SK-N-SH treated with all-trans-retinoic acid at 6 μM for 48 hours (cell line): ENCODE data around the gene HEATR5B.

Experiments used
- BACH2 ChIP-seq: fragments of 250-450 bp; sonication (Bioruptor Pico); IDR thresholded peaks from 2 replicates; pipeline ENCODE4 v1.9.0; 2021; ENCODE audit warnings: mild to moderate bottlenecking, borderline replicate concordance
- ESRRG ChIP-seq: fragments of 250-450 bp; sonication (Bioruptor Pico); IDR thresholded peaks from 2 replicates; pipeline ENCODE4 v1.6.1; 2021; ENCODE audit warnings: mild to moderate bottlenecking
- ZC3H10 ChIP-seq: fragments of 250-450 bp; sonication (Bioruptor Pico); IDR thresholded peaks from 2 replicates; pipeline ENCODE4 v1.5.1; 2021; ENCODE audit warnings: mild to moderate bottlenecking, moderate library complexity
- ZFP3 ChIP-seq: fragments of 250-450 bp; sonication (Bioruptor Pico); IDR thresholded peaks from 2 replicates; pipeline ENCODE4 v1.5.0; 2020; ENCODE audit warnings: mild to moderate bottlenecking, moderate library complexity
- ZNF70 ChIP-seq: fragments of 450-650 bp; formaldehyde crosslinking; IDR thresholded peaks from 2 replicates; pipeline ENCODE4 v1.5.0; 2020; ENCODE audit warnings: mild to moderate bottlenecking, moderate library complexity
- TF ChIP-seq, protein P1 (sequence below): fragments of 250-450 bp; sonication (Bioruptor Pico); IDR thresholded peaks from 2 replicates; pipeline ENCODE4 v1.8.0; 2021; ENCODE audit warnings: low read depth, mild to moderate bottlenecking, moderate library complexity, borderline replicate concordance
- TF ChIP-seq, protein P2 (sequence below): fragments of 250-450 bp; sonication (Bioruptor Pico); IDR thresholded peaks from 2 replicates; pipeline ENCODE4 v1.5.1; 2020; ENCODE audit warnings: low read depth, mild to moderate bottlenecking, moderate library complexity

DNA sequence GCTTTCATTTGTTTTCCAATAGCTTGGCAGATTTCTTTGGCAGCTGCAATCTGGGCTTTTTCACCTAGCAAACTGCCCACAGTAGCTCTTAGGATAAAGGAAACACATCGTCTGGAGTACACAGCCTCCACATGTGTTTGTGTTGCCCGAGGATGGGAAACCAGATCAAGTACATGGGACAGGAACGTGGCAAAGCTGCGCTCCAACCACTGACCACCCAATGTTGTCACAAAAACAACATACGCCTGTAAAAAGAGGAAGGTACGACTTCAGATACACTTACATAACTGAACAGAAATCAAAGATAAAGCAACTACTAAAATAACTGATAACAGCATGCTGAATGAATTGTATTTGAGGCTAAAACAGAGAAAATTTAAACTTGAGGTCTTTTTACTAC is 15.5 kb downstream of the HEATR5B start:
- no peak for TF ChIP-seq ZC3H10 (CRISPR knock-in tag)
- TF ChIP-seq, protein P1, sequence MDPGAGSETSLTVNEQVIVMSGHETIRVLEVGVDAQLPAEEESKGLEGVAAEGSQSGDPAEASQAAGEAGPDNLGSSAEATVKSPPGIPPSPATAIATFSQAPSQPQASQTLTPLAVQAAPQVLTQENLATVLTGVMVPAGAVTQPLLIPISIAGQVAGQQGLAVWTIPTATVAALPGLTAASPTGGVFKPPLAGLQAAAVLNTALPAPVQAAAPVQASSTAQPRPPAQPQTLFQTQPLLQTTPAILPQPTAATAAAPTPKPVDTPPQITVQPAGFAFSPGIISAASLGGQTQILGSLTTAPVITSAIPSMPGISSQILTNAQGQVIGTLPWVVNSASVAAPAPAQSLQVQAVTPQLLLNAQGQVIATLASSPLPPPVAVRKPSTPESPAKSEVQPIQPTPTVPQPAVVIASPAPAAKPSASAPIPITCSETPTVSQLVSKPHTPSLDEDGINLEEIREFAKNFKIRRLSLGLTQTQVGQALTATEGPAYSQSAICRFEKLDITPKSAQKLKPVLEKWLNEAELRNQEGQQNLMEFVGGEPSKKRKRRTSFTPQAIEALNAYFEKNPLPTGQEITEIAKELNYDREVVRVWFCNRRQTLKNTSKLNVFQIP (CRISPR knock-in tag) = no peak
- TF ChIP-seq ESRRG (CRISPR knock-in tag) = no peak
- no peak for TF ChIP-seq BACH2 (CRISPR knock-in tag)
- TF ChIP-seq ZFP3 (CRISPR knock-in tag) = no peak
- TF ChIP-seq ZNF70 (CRISPR knock-in tag) = no peak
- TF ChIP-seq, protein P2, sequence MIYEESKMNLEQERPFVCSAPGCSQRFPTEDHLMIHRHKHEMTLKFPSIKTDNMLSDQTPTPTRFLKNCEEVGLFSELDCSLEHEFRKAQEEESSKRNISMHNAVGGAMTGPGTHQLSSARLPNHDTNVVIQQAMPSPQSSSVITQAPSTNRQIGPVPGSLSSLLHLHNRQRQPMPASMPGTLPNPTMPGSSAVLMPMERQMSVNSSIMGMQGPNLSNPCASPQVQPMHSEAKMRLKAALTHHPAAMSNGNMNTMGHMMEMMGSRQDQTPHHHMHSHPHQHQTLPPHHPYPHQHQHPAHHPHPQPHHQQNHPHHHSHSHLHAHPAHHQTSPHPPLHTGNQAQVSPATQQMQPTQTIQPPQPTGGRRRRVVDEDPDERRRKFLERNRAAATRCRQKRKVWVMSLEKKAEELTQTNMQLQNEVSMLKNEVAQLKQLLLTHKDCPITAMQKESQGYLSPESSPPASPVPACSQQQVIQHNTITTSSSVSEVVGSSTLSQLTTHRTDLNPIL = no peak
